Spleen (tissue), 7 donors: ENCODE measurements around the gene NIPAL3.

Source experiments
- POLR2A ChIP-seq, 3 donors: fragments of 450-650 bp; IDR thresholded peaks; one replicate each; pipeline ENCODE4 v1.5.1; 2017; ENCODE audit warnings: antibody characterized with exemption in 3 of 3, mild to moderate bottlenecking in 1 of 3
- POLR2AphosphoS5 ChIP-seq, 3 donors: sonication (generic); formaldehyde crosslinking; IDR thresholded peaks; one replicate each; pipeline ENCODE4 v1.5.1; 2017; ENCODE audit warnings: antibody characterized with exemption in 3 of 3
- TF ChIP-seq, protein P1 (sequence below), 11 experiments: fragments of 200-600 bp in 7 of 11; fragments of 450-650 bp in 4 of 11; sonication (generic) in 4 of 11; IDR thresholded peaks in 8 of 11; conservative IDR thresholded peaks in 3 of 11; 1 replicate in 7 of 11; 2 replicates in 4 of 11; pipeline versions ENCODE4 v1.4.0 to v1.8.0; 2016 to 2021; ENCODE audit warnings: antibody characterized with exemption in 11 of 11, inconsistent platforms in 4 of 11, mild to moderate bottlenecking in 1 of 11
- donor health status: DM: no; HTN: no; CAD: no; lungs with moderate emphysema.
- donor health status: DM: no; HTN: no; CAD: no.
- donor health status: DM: no; HTN: no; CAD: no.

DNA sequence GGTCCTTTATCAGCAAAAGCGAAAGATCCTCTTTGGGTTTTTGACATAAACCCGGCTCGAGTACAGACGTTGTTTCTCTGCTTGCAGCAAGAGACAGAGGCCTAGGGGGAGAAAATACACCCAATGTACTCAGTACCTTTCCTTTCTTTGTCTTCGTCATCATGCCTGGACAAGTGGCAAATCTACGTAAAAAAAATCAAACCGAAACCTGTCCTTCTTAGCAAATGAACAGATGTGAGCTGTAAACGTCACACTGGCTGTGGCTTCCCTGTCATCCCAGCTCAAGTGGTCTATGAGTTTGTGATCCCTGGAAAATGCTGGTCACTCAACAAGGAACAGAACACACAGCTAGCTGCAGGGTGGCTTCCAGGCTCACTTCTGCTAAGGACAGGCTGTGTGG is 41.9 kb upstream of the NIPAL3 start:
- TF ChIP-seq, protein P1, sequence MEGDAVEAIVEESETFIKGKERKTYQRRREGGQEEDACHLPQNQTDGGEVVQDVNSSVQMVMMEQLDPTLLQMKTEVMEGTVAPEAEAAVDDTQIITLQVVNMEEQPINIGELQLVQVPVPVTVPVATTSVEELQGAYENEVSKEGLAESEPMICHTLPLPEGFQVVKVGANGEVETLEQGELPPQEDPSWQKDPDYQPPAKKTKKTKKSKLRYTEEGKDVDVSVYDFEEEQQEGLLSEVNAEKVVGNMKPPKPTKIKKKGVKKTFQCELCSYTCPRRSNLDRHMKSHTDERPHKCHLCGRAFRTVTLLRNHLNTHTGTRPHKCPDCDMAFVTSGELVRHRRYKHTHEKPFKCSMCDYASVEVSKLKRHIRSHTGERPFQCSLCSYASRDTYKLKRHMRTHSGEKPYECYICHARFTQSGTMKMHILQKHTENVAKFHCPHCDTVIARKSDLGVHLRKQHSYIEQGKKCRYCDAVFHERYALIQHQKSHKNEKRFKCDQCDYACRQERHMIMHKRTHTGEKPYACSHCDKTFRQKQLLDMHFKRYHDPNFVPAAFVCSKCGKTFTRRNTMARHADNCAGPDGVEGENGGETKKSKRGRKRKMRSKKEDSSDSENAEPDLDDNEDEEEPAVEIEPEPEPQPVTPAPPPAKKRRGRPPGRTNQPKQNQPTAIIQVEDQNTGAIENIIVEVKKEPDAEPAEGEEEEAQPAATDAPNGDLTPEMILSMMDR (IDR thresholded peaks at IDR 0.05 in 8 of 11, conservative IDR thresholded peaks at IDR 0.05 in 3 of 11), result no peak
- TF ChIP-seq POLR2A (IDR thresholded peaks at IDR 0.05) (no peak), POLR2AphosphoS5 (IDR thresholded peaks at IDR 0.05) (no peak)
